Right lobe of liver (tissue), 6 donors: Measurements from ENCODE around the gene FAM20C. TPM values are rescaled to one million over a fixed set of nuclear protein-coding genes. Genes with fewer than 3 reads are reported as not detected.

Experiments
- ATAC-seq, 4 donors: fragments of 200-7000 bp; cut with Tn5 transposase; one replicate each; pipeline ENCODE4 v1.9.1; 2020; ENCODE audit warnings: mild to moderate bottlenecking in 4 of 4, moderate library complexity in 4 of 4
- DNase-seq, 3 donors: peaks; one replicate each; pipeline ENCODE4 v3.0.0-alpha.2; 2020
- H3K27ac ChIP-seq, 3 donors: fragments of 200-600 bp; one replicate each; pipeline ENCODE4 v1.8.0; 2022
- H3K27me3 ChIP-seq, 2 donors: fragments of 200-600 bp; one replicate each; pipeline ENCODE4 v1.8.0; 2022
- H3K36me3 ChIP-seq, 4 donors: fragments of 200-600 bp; sonication (generic) in 1 of 4; one replicate each; pipeline versions ENCODE4 v1.5.1 to v1.8.0; 2017 to 2022; ENCODE audit warnings: control low read depth in 1 of 4
- H3K4me1 ChIP-seq, 4 donors: fragments of 200-600 bp; sonication (generic) in 1 of 4; one replicate each; pipeline versions ENCODE4 v1.5.1 to v1.8.0; 2017 to 2022; ENCODE audit warnings: control low read depth in 1 of 4
- H3K4me3 ChIP-seq, 3 donors: fragments of 200-600 bp; one replicate each; pipeline ENCODE4 v1.8.0; 2022
- H3K9me3 ChIP-seq, 4 donors: fragments of 200-600 bp; sonication (generic) in 1 of 4; one replicate each; pipeline versions ENCODE4 v1.5.1 to v1.8.0; 2017 to 2022; ENCODE audit warnings: control low read depth in 1 of 4
- CTCF ChIP-seq, 4 donors: fragments of 200-600 bp in 3 of 4; fragments of 450-650 bp in 1 of 4; IDR thresholded peaks; one replicate each; pipeline versions ENCODE4 v1.5.1 to v1.8.0; 2016 to 2022; ENCODE audit warnings: antibody characterized with exemption in 4 of 4, mild to moderate bottlenecking in 2 of 4
- POLR2A ChIP-seq: fragments of 450-650 bp; IDR thresholded peaks from one replicate; pipeline ENCODE4 v1.6.1; 2017; ENCODE audit warnings: antibody characterized with exemption, mild to moderate bottlenecking
- WGBS: methylation state at CpG from one replicate; pipeline ENCODE4 v1.1.6; 2018; ENCODE audit warnings: low coverage, low lambda C conversion rate; ENCODE audit not compliant: insufficient coverage; ENCODE audit errors: missing lambda C conversion rate; 5-methylcytosine and 5-hydroxymethylcytosine counted together
- intact Hi-C, 2 donors: fragments of 100-400 bp; cut with DNase I; formaldehyde crosslinking; loops; one replicate each; pipeline versions ENCODE4 v1.11.2 to v1.14.1; 2022
- total RNA-seq, 6 experiments: library from RNA; depleted of rRNA in 2 of 6; stranded (reverse); fragments of >200 nt in 2 of 6; fragmentation: NEBNext Ultra II Directional in 3 of 6; extraction: Animal tissue kit (Norgen Biotek cat#: 25700) in 3 of 6; gene quantifications; one replicate each; pipeline versions ENCODE4 v1.1.0 to v1.2.4, GENCODE V29; 2016 to 2023
- donor health status: DM: no; HTN: yes; CAD: no.
- donor health status: DM: no; HTN: no; CAD: no.
- donor health status: DM: no; HTN: no; CAD: no.
- donor health status: DM: no; HTN: yes; CAD: no.
- donor health status: DM: no; HTN: yes; CAD: no.

Gene FAM20C
- total RNA-seq, 6 experiments from 2014 or later, result 32.1 to 73.8 (median 57.3) TPM

DNA sequence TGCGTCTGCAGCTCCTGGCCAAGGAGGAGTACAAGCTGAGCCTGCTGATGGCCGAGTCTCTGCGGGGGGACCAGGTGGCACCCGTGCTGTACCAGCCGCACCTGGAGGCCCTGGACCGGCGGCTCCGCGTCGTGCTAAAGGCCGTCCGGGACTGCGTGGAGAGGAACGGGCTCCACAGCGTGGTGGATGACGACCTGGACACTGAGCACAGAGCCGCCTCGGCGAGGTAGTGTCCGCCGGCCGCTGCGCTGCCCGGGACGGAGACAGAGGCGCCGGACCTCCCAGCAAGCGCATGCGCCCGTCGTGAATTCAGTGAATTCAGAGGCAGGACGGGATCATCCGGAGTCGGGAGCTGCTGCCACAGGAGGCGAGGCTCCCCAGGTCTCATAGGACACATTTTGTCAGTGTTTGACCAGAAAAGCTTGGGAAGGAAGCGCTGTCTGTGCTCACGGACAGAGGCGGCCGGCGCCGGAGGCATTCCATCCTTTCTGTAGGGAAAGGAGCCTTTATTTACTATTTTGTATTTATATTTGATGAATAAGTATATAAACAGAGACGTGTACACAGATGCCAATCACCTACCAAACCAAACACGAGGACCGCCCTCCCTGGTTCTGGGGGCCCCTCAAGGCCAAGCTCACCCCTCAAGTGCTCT is 67.5 kb downstream of the FAM20C start:
- TF ChIP-seq CTCF (IDR thresholded peaks at IDR 0.05) (no peak), POLR2A (no peak)
- Histone ChIP-seq H3K27me3 (no peaks in the 10 kb centered on the region), H3K36me3 (peaks cover 0 to 51% (median 32%) of the 10 kb centered on the region in 4 donors), H3K4me3 (no peak overlapping the region), H3K4me1 (no peaks in the 10 kb centered on the region), H3K9me3 (no peaks in the 10 kb centered on the region), H3K27ac (no peak overlapping the region)
- DNase-seq, result peak in 1 of 3 donors; percentile 56
- intact Hi-C loops, result no loop called here
- WGBS, result 87% methylated on average over 27 of the region's 44 CpGs
- no peak for ATAC-seq

GRCh38 chr7:260441-261281 is 68.3 kb downstream of the FAM20C start:
- Histone ChIP-seq H3K36me3 (peaks cover 0 to 45% (median 31%) of the 10 kb centered on the region in 4 donors), H3K4me3 (no peak overlapping the region), H3K27ac (no peak overlapping the region), H3K9me3 (no peaks in the 10 kb centered on the region), H3K4me1 (no peaks in the 10 kb centered on the region), H3K27me3 (no peaks in the 10 kb centered on the region)
- DNase-seq (peak in 1 of 3 donors; percentile 52), ATAC-seq (peak in 2 of 4 donors; percentile 1 to 4)
- WGBS, result 100% methylated on average over 2 of the region's 35 CpGs
- TF ChIP-seq POLR2A, result no peak
- TF ChIP-seq CTCF (IDR thresholded peaks at IDR 0.05), result no peak
- intact Hi-C loops, result no loop called here

- Histone ChIP-seq H3K4me1 (no peaks in the 10 kb centered on the region), H3K9me3 (no peaks in the 10 kb centered on the region), H3K27ac (no peak overlapping the region), H3K27me3 (no peaks in the 10 kb centered on the region), H3K4me3 (no peak overlapping the region), H3K36me3 (peaks cover 0 to 35% (median 25%) of the 10 kb centered on the region in 4 donors)
- DNase-seq (peak in 1 of 3 donors; percentile 46), ATAC-seq (peak in 1 of 4 donors; percentile 9)
- TF ChIP-seq POLR2A, result no peak
- TF ChIP-seq CTCF (IDR thresholded peaks at IDR 0.05), result no peak
- 90% methylated on average over 7 of the region's 32 CpGs for WGBS
- intact Hi-C loops, result no loop called here
These were observed 69.2 kb downstream of the FAM20C start for GRCh38 chr7:261341-262250.

- no peak for ATAC-seq
- no peaks in the 10 kb centered on the region for H3K27me3 ChIP-seq
- intact Hi-C loops, result no loop called here
- H3K4me3 ChIP-seq, result no peak overlapping the region
- H3K27ac ChIP-seq, result no peak overlapping the region
- H3K9me3 ChIP-seq, result no peaks in the 10 kb centered on the region
- H3K36me3 ChIP-seq, result peaks cover 0 to 29% (median 22%) of the 10 kb centered on the region in 4 donors
- WGBS, result 95% methylated on average over 8 of the region's 9 CpGs
- no peaks in the 10 kb centered on the region for H3K4me1 ChIP-seq
- DNase-seq, result peak in 2 of 3 donors; percentile 41 to 45
- TF ChIP-seq CTCF (IDR thresholded peaks at IDR 0.05) (no peak), POLR2A (no peak)
These were observed 69.8 kb downstream of the FAM20C start for GRCh38 chr7:262251-262572.
